ENCODE data around the gene CNTROB.

The CNTROB gene

GRCh38 chr17:7982666-7983065 lies 50.7 kb downstream of the CNTROB start:
- DNase-seq = no peak

GRCh38 chr17:7984904-7985303 lies 52.9 kb downstream of the CNTROB start:
- DNase-seq = no peak

GRCh38 chr17:7987112-7987893 lies 55.3 kb downstream of the CNTROB start:
- peak in 15 of 56 donors; percentile 6 to 51 (median 12) for DNase-seq

- DNase-seq = peak in 10 of 56 donors; percentile 2 to 67 (median 20)
Measured at GRCh38 chr17:7988750-7989178, 56.8 kb downstream of the CNTROB start.

- peak in 49 of 56 donors; percentile 6 to 88 (median 56) for DNase-seq
Measured at GRCh38 chr17:7989781-7990655, 58.0 kb downstream of the CNTROB start.

GRCh38 chr17:7992516-7992915 lies 60.5 kb downstream of the CNTROB start:
- DNase-seq = no peak

GRCh38 chr17:7992924-7993323 lies 60.9 kb downstream of the CNTROB start:
- no peak for DNase-seq

GRCh38 chr17:7993972-7994589 lies 62.1 kb downstream of the CNTROB start:
- DNase-seq = no peak

- no peak for DNase-seq
Measured at GRCh38 chr17:7995724-7996123, 63.7 kb downstream of the CNTROB start.

- no peak for DNase-seq
Measured at GRCh38 chr17:7997186-7997585, 65.2 kb downstream of the CNTROB start.
